HG03442 (cell line): ENCODE data around the gene PHKG2.
"Not testable (repeated sequence)": the region's sequence is repeated elsewhere in the genome, so short reads cannot be mapped to it uniquely, and the experiment has no call there.

ENCODE experiments used
- ATAC-seq: cut with Tn5 transposase; IDR thresholded peaks from one replicate; pipeline ENCODE4 v1.9.1; 2021; ENCODE audit warnings: mild to moderate bottlenecking, moderate library complexity; ENCODE audit not compliant: unreplicated experiment

The PHKG2 gene, protein sequence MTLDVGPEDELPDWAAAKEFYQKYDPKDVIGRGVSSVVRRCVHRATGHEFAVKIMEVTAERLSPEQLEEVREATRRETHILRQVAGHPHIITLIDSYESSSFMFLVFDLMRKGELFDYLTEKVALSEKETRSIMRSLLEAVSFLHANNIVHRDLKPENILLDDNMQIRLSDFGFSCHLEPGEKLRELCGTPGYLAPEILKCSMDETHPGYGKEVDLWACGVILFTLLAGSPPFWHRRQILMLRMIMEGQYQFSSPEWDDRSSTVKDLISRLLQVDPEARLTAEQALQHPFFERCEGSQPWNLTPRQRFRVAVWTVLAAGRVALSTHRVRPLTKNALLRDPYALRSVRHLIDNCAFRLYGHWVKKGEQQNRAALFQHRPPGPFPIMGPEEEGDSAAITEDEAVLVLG

DNA sequence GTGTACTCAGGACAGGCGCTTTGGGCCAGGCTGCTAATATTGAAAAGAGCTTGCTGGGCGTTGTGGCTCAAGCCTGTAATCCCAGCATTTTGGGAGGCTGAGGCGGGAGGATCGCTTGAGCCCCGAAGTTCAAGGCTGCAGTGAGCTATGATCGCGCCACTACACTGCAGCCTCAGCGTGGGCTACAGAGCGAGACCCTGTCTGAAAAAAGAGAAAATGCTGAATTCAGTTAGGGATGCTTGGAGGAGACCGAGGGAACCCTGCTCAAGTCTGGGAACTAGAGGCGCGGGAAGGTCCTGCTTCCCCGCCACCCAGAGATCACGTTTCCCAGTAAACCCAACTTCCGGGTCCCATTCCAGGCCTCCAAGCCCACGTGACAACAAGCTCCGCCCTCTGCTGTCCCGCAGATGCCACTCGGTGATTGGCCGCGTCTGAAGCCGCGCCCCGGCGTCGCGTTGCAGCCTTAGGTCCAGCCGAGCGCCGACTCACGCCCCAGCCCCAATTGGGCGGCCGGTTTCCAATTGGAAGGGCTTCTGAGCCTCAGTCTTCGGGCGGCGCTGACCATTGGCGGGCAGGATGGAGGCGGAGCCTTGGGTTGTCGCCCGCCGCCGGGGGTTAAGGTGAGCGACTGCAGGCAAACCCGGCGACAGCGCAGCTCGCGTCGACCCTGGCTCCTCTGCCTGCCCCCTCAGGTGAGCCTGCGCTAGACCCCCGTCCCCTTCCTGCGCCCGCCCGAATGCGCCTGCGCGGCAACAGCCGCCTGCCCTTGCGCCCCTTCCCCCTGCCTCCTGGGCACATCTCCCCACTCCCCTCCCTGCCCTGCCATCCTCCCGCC is at the start of gene PHKG2:
Gene PHKG2, plus strand, starts transcription at position 627 of the 835 bp plus-strand sequence. CDS start 396 bp downstream, outside the sequence.
- peak; percentile 95 for ATAC-seq

DNA sequence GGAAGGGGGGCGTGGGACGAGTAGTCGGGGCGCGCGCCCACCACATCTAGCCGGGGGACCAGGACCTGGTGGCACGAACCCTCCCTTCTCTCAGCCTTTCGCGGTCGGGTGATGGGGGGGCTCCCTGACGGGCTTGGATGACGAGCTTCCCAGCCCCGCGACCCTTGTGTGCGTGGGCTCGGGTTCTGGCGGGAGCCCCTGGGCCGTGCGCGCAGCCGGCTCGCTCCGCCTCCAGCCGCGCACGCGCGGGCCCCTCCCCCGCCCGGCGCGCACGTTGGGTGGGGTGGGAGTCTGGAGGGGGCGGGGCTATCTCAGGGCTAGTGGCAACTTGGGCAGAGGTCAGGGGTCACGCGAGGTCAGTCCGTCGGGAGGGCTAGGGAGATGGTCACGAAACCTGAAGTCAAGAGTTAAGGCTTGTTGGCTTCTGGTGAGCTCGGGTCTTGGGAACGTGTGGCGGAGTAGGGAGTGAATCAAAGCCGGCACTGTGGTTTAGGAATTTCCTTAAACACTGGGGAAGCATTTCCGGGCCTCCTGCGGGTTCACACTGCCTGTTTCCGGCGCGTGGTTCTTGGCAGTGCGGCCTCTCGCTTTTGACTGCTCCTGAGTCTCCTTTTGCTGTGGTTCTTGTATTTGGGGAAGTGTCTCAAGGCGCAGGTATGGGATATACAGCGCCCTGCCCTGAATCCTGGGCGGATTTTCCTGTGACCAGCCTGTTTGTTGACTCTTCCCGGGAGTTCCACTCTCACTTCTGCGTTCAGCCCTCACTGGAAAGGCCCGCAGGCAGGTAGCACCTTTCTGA is 49.2 kb upstream of the PHKG2 start, which contains the start of gene SRCAP:
Gene SRCAP, plus strand, starts transcription at position 356 of the 799 bp plus-strand sequence. CDS start 1,654 bp downstream, outside the sequence.
- peak; percentile 31 for ATAC-seq

DNA sequence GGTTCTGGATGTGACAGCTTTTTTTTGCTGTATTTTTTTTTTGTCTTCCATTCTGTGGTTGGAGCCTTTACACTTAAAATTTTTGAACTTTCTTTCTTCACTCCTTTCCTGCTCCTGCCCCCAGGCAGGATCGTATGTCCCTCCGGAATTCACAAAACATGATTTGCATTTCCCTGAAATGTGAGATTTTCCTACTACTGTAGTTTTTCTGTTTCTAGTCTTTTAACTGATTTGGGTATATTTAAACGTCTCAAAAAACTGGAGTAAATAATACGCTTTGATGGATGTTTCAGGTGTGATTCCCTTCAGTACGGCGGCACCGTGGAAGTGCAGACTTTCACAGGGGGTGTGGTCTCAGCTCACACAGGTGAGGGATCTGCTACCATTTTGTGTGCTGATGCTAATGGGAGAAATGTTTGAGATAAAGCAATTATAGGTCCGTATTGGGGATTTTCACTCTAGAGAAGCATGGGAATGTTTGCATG is 48.6 kb upstream of the PHKG2 start:
- ATAC-seq, result no peak

DNA sequence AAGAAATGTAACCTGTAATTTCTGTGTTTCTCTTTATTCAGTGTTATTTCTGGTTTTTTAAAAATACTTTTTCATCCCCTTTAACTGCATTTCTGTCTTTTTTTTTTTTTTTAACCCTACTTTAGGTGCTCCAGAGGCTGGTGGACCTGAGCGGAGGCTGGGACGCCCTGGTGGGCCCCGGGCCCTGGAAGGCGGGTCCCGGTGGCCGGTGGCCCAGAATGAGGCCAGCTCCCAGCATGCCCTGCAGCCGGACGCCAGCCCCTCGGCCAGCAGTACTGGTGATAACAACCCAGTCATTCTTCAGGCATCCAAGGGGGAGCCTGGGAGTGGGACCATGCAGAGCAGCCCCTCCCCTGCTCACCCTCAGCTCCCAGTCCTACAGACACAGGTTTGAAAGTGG is 47.7 kb upstream of the PHKG2 start:
- ATAC-seq, result no peak

DNA sequence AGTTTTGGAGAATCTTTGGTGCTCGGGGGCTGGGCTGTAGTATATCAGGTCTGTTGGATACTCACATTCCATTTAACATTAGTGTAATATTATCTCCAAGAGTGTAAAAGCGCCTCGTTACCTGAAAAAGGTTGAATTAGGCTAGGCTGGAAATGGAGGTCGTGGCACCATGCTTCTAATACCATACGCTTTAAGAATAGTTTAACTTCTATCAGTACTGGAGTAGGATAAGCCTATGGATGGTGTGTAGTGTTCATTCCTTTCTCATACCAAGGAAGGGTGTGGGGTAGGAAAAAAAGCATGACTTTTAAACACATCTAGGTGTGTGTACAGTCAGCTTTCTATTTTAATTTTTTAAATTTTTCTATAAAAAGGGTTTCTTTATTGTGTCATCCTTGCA is 47.3 kb upstream of the PHKG2 start:
- no peak for ATAC-seq

DNA sequence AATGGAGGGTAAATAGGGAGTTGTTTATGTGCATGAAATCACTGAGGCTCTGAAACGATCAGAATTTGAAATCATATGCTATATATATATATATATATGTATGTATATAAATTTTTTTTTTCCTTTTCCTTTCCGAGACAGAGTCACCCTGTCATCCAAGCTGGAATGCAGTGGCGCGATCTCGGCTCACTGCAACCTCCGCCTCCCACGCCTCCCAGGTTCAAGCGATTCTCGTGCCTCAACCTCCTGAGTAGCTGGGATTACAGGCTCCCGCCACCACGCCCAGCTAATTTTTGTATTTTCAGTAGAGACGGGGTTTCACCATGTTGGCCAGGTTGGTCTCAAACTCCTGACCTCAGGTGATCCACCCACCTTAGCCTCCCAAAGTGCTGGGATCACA is 45.2 kb upstream of the PHKG2 start:
- ATAC-seq, result not testable (repeated sequence)

DNA sequence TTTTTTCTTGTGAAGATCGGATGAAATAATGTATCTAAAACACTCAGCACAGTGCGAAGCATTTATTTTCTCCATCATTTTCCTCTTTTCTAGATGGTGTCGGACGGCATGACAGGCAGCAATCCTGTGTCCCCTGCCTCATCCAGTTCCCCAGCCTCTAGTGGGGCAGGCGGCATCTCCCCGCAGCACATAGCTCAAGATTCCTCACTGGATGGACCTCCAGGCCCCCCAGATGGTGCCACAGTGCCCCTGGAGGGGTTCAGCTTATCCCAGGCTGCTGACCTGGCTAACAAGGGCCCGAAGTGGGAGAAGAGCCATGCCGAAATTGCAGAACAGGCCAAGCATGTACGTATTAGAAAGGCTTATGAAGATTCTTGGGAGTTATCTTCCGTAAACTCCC is 44.3 kb upstream of the PHKG2 start:
- no peak for ATAC-seq

DNA sequence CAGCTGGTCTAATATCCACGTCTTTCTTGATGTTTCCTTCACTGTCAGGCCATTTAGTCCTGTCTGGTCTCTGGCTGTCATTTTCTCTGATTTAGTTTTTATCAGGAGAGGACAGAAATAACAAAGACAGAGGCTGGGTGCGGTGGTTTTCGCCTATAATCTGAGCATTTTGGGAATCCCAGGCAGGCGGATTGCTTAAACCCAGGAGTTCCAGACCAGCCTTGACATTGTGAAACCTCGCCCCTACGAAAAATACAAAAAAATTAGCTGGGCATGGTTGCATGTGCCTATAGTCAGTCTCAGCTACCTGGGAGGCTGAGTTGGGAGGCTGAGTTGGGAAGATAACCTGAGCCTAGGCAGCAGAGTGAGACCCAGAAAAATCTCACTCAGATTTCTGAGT is 42.2 kb upstream of the PHKG2 start:
- ATAC-seq, result no peak

DNA sequence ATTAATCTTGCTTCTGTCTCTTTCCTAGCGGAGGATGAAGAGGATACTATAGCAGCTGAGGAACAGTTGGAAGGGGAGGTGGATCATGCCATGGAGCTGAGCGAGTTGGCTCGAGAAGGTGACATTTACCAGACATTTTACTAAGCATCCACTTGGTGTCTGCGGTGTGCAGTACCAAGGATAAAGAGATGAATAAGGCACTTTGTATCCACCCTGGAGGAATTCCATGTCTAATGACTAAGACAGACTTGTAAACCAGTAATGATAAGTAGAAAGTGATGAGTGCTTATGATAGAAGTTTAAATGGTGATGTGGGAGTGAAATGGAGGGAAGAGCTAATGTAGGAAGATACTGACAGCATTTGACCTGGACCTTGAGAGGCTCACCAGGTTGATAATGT is 37.3 kb upstream of the PHKG2 start:
- no peak for ATAC-seq

DNA sequence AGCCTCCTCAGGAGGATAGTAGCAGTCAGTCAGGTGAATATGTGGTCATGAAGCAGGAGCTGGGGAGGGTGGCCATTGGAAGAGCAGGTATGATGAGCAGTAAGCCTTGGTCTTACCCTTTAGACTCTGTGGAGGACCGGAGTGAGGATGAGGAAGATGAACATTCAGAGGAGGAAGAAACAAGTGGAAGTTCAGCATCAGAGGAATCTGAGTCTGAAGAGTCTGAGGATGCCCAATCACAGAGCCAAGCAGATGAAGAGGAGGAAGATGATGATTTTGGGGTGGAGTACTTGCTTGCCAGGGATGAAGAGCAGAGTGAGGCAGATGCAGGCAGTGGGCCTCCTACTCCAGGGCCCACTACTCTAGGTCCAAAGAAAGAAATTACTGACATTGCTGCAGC is 36.5 kb upstream of the PHKG2 start:
- ATAC-seq, result no peak

DNA sequence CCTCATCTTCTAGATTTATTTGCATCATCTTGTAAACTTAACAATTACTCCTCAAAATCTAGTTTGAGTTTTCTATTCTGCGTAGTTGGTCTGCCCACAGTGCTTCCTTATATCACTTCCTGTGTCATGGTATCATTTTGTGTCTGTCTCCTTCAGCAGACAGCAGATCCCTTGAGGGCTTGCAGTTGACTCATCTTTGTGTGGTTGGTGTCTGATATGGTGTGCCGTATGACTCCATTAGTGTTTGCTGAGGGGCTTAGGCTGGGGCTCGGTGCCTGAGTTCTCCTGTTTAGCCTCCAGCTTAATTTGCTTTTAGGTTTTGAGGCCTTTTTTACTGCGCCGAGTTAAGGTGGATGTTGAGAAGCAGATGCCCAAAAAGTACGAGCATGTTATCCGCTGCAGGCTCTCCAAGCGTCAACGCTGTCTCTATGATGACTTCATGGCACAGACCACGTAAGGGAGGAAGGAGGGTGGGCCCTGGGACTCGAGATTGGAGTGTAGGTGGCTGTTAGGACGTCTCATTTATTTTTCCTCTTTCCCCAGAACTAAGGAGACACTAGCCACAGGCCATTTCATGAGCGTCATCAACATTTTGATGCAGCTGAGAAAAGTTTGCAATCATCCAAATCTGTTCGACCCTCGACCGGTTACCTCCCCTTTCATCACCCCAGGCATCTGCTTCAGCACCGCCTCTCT is 32.3 kb upstream of the PHKG2 start:
- peak; percentile 63 for ATAC-seq

DNA sequence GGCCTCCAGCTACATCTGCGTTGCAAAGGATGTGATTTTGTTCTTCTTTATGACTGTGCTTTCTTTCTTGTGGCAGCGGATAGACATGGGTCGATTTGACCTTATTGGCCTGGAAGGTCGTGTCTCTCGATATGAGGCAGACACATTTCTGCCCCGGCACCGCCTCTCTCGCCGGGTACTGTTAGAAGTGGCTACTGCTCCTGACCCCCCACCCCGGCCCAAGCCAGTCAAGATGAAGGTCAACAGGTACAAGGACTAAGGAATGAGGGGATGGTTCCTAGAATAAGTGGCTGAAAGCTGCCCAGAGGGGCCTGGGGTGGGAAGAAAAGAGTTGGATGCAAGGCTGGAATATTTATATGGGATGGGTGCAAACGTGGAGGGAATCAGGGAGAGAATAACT is 28.1 kb upstream of the PHKG2 start:
- ATAC-seq, result no peak

DNA sequence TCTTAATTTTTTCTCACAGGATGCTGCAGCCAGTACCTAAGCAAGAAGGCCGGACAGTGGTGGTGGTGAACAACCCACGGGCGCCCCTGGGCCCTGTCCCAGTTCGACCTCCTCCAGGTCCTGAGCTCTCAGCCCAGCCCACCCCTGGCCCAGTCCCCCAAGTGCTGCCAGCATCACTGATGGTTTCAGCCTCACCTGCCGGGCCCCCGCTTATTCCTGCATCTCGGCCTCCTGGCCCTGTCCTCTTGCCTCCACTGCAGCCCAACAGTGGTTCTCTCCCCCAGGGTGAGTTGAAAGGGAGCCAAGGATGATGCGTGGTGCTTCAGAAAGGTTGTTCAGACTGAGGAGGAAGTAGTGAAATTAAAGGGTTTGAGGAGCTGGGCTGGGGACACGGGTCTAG is 27.5 kb upstream of the PHKG2 start:
- ATAC-seq, result no peak

DNA sequence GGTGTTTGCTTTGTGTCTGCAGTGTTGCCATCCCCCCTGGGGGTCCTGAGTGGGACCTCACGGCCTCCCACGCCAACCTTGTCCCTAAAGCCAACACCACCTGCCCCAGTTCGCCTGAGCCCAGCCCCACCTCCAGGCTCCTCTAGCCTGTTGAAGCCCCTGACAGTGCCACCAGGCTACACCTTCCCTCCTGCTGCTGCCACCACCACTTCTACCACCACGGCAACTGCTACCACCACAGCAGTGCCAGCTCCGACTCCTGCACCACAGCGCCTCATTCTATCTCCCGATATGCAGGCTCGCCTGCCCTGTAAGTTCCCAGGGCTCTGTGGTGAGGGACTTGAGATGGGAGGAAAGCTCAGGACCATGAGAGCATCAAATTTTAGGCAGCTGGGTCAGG is 27.1 kb upstream of the PHKG2 start:
- no peak for ATAC-seq

DNA sequence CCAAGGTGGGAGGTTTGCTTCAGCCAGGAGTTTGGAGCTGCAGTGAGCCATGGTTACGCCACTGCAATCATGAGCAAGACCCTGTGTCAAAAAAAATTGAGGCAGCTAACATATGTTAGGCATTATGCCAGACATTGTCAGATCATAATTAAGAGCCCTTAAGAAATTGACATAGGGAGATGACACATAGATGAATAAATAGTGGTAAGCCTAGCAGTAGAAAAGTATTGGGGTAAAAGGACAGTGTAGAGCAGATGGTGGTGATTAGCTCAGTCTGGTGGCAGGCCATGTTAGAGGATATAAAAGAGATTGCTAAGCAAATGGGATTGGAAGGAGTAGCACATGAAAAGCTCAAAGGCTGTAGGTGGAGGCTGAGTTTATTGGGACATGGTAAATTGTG is 26.6 kb upstream of the PHKG2 start:
- ATAC-seq, result no peak

DNA sequence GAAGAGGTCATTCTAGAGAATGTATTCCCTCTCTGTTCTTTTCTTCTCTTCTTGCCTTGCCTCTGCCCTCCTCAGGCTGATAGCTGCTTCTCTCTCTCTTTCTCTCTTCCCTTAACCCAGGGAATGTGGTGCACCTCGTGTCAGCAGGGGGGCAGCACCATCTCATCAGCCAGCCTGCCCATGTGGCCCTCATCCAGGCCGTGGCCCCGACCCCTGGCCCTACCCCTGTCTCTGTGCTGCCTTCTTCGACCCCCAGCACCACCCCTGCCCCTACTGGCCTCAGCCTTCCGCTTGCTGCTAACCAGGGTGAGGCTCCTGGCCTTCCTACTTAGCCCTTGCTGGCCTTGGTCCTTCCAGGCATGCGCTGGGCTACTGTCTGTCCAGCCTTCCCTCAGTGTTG is 25.8 kb upstream of the PHKG2 start:
- ATAC-seq, result no peak

DNA sequence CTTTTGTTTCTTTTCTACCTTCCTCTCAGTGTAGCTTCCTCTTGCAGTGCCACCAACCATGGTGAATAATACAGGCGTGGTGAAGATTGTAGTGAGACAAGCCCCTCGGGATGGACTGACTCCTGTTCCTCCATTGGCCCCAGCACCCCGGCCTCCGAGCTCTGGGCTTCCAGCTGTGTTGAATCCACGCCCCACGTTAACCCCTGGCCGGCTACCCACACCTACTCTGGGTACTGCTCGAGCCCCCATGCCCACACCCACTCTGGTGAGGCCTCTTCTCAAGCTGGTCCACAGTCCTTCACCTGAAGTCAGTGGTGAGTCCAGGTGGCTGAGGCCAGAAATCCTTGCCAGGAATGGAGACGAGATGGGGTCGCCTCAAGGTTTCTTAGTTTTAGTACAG is 25.3 kb upstream of the PHKG2 start:
- no peak for ATAC-seq

DNA sequence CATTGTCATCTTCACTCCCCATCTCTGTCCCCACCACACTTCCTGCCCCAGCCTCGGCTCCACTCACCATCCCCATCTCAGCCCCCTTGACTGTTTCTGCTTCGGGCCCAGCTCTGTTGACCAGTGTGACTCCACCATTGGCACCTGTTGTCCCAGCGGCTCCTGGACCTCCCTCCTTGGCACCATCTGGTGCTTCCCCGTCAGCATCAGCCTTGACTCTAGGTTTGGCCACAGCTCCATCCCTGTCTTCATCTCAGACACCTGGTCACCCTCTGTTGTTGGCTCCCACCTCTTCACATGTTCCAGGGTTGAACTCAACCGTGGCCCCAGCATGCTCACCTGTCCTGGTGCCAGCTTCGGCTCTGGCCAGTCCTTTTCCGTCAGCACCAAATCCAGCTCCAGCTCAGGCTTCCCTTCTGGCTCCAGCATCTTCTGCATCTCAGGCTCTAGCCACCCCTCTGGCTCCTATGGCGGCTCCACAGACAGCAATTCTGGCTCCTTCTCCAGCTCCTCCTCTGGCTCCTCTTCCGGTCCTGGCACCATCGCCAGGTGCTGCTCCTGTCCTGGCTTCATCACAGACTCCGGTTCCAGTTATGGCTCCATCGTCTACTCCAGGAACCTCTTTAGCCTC is 24.4 kb upstream of the PHKG2 start:
- no peak for ATAC-seq

DNA sequence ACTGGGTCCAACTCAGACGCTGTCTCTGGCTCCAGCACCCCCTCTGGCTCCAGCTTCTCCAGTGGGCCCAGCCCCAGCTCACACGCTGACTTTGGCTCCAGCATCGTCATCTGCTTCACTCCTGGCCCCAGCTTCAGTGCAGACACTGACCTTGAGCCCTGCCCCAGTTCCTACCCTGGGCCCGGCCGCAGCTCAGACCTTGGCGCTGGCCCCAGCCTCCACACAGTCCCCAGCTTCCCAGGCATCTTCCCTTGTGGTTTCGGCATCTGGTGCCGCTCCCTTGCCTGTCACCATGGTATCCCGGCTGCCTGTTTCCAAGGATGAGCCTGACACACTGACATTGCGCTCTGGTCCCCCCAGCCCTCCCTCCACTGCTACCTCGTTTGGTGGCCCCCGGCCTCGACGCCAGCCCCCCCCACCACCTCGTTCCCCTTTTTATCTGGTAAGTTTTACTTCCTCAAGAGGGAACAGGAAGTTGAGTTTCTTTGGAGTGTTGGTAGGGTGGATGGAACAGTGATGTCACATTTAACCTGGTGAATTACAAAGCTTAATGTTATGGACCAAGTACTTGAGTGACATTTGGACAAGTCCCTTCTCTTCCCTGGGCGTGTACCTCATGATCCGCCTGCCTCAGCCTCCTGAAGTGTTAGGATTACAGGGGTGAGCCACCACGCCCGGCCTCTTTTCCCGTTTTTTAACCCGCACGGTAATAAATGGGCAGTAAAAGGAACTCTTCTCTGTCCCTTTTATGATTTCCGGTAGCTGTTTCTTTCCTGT is 23.4 kb upstream of the PHKG2 start:
- ATAC-seq, result no peak
